ENCODE results near the gene GTF2A2.
"Not testable (repeated sequence)": the region's sequence is repeated elsewhere in the genome, so short reads cannot be mapped to it uniquely, and the experiment has no call there.

Gene GTF2A2

DNA sequence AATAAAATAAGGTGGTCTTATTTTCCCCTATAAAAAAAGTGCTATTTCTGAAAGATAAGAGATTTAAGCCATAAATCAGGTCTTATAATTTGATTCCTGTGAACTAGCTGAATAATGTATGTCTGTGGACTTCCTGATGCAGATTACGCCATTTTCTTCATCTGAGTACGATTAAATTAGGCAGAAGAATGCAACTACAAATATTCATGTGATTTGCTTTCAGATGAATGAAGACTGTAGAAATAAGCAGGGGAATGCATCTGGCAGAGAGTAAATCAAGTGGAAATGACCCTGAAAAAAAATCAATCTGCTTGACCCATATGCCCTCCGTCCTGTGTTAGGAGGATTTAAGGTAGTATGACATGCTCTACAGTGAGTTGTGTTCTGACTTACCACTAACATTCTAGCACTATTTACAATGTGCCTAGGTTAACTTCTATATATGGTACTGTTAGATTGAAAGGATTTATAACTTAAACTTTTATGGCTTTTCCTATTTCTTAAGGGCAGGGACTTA, 17.1 kb upstream of the GTF2A2 start:
- DNase-seq (ENCODE audit: low read depth), result no peak

GRCh38 chr15:59668556-59668955, 11.2 kb upstream of the GTF2A2 start:
- no peak for DNase-seq (ENCODE audit: low read depth)

DNA sequence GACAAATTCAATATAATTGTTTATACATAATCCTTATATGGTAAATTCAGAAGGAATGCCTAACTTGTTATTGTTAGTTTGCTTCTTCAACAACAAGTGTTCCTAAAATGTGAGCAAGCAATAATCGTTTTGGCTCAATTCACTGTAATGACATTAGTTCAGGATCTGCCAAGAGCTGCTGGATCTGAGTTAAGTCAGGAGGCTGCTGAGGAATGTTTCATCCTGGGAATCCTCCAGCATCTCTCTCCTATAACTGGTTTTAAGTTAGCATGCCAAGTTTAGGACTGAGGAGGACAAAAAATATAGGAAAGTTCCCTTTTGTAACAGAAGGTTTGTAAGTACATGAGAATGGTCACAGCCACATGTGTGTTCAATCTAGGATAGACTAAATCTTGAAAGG, 4.9 kb upstream of the GTF2A2 start:
- no peak for DNase-seq (ENCODE audit: low read depth)

DNA sequence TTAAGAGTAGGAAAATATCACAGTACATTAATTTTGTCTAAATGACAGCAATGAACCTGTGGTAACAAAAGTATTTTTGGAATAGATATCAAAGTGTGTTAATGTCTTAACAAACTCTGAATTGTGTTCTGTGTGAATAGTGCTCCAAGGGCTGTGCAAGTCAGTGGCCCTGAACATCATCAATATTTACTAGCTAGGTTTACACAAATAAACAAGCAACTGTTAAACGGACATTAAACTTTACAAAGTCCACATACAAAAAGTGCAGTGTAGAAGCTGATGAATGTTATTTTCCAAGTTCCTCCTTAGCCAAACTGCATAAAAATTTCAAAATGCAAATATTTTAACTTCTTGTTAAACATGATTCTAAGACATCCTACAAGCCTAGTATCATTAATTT, 2.1 kb upstream of the GTF2A2 start:
- DNase-seq (ENCODE audit: low read depth), result no peak

GRCh38 chr15:59657635-59658125, 365 bp upstream of the GTF2A2 start:
- no peak for DNase-seq (ENCODE audit: low read depth)

DNA sequence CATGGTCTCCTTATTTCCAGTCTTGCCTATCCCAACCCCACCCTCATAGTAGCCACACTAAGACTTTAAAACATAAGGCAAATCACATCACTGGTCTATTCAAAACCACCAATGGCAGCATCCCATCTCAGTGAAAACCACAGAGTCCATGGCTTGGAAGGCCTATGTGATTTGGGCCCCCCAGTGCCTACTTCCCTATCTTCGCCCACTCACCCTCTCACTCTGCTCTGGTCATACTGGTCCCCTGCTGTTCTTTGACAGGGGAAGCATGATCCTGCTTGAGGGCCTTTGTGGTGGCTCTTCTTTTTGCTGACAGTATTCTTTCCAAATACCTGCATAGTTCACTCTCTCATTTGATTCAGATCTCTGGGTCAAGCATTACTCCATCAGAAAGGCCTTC, 3.3 kb downstream of the GTF2A2 start:
- no peak for DNase-seq (ENCODE audit: low read depth)

GRCh38 chr15:59649603-59650002, 7.7 kb downstream of the GTF2A2 start:
- no peak for DNase-seq (ENCODE audit: low read depth)

DNA sequence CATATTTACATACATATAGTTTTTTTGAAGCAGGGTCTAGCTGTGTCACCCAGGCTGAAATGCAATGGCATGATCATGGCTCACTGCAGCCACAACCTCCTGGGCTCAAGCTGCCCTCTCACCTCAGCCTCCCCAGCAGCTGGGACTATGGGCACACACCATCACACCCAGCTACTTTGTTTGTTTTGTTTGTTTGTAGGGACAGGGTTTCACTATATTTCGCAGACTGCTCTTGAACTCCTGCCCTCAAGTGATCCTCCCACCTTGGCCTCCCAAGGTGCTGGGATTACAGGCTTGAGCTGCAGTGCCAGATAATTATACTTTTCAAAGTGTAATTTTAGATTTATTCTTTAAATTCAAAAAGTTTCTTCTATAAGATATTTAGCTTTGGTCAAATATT, 10.2 kb downstream of the GTF2A2 start:
- no peak for DNase-seq (ENCODE audit: low read depth)

DNA sequence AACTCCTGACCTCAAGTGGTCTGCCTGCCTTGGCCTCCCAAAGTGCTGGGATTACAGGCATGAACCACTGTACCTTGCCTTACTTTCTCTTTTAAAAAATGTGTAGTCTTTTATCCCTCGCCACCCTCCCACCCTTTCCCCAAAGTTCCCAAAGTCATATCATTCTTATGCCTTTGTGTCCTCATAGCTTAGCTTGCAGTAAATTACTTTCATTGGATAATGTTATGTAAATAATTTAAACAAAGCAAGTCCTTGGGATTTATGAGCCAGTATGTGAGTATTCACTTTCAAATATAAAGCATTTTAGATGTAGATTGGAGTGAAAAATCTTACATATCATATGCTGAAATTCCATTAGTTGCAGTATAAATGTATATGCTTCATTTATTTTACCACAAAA, 11.0 kb downstream of the GTF2A2 start:
- no peak for DNase-seq (ENCODE audit: low read depth)

- not testable (repeated sequence) for DNase-seq (ENCODE audit: low read depth)
Observed at GRCh38 chr15:59645812-59646211, 11.5 kb downstream of the GTF2A2 start.

DNA sequence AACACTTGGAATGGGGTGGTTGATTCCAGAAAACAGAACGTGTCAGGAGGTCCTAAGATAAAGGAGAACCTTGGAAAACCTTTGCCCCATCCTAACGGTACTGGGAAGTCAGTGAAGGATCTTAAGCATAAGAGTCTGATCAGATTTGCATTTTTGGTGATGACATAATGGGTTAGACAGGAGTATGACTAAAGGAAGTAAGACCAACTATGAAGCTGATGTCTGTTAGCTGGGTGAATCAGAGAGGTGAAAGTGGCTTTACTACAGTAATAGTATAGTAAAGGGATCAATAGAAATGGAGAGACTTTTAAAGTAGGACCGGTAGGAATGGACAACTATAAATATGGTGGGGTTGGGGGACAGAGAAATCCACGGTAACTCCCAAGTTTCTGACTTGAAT, 12.6 kb downstream of the GTF2A2 start:
- DNase-seq (ENCODE audit: low read depth), result no peak

GRCh38 chr15:59642351-59642750, 15.0 kb downstream of the GTF2A2 start:
- DNase-seq (ENCODE audit: low read depth), result no peak

- not testable (repeated sequence) for DNase-seq (ENCODE audit: low read depth)
Observed at GRCh38 chr15:59637507-59637906, 19.8 kb downstream of the GTF2A2 start.

- DNase-seq (ENCODE audit: low read depth), result no peak
Observed at GRCh38 chr15:59636184-59636583, 21.1 kb downstream of the GTF2A2 start.

- no peak for DNase-seq (ENCODE audit: low read depth)
Observed at GRCh38 chr15:59632714-59633113, 24.6 kb downstream of the GTF2A2 start.

DNA sequence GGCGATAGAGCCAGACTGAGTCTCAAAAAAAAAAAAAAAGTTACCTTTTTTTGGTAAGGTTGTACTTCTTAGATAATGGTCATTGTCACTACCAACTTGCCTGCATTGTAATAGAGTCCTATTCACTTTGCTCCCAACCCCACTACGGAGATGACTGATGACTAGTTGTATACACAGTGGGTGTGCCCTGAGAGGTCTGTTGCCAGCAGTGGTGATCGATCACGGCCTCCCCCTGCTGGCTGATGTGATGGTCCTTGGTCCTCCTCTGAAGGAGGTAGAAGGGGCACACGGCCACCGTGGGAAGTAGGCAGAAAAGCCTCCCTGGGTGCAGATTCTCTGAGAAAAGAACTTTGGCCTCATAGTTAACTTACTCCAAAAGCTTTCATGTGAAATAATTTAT, 35.0 kb downstream of the GTF2A2 start:
- no peak for DNase-seq (ENCODE audit: low read depth)

DNA sequence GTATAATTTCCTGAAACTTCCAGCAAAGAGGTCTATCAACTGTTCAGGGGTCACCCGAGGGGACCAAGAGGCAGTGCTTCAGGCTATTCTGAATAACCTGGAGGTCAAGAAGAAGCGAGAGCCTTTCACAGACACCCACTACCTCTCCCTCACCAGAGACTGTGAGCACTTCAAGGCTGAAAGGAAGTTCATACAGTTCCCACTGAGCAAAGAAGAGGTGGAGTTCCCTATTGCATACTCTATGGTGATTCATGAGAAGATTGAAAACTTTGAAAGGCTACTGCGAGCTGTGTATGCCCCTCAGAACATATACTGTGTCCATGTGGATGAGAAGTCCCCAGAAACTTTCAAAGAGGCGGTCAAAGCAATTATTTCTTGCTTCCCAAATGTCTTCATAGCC, 38.9 kb downstream of the GTF2A2 start:
- DNase-seq (ENCODE audit: low read depth), result no peak

DNA sequence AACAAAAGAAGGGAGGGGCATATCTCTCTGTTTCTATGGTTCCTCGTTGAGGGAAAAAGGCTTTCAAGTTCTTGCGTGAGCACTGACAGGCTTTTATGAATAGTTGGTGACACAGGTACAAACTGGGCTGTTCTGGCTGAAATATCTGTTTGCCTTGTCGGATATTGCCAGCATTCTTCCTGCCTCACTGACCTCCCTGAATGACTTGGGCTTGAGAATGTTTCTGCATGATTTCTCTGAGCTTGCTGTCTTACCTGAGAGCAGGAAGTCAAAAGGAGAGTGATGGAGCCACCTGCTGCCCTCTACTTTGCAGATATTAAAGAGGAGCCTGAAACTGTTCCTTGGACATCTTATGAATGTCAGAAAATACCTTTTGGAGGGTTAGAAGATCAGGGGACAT, 40.9 kb downstream of the GTF2A2 start:
- DNase-seq (ENCODE audit: low read depth), result no peak

GRCh38 chr15:59615661-59616060, 41.7 kb downstream of the GTF2A2 start:
- no peak for DNase-seq (ENCODE audit: low read depth)

DNA sequence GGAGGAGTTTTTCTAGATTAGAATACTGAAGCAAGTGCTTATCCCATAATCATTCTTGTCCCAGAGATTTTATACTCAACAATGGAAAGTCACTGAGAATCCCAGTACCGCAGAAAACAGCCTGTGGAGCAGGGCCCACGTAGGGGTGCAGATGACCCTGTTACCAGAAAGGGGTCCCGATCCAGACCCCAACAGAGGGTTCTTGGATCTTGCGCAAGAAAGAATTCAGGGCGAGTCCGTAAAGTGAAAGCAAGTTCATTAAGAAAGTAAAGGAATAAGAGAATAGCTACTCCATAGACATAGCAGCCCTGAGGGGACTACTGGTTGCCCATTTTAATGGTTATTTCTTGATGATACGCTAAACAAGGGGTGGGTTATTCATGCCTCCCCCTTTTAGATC, 43.2 kb downstream of the GTF2A2 start:
- DNase-seq (ENCODE audit: low read depth), result no peak

DNA sequence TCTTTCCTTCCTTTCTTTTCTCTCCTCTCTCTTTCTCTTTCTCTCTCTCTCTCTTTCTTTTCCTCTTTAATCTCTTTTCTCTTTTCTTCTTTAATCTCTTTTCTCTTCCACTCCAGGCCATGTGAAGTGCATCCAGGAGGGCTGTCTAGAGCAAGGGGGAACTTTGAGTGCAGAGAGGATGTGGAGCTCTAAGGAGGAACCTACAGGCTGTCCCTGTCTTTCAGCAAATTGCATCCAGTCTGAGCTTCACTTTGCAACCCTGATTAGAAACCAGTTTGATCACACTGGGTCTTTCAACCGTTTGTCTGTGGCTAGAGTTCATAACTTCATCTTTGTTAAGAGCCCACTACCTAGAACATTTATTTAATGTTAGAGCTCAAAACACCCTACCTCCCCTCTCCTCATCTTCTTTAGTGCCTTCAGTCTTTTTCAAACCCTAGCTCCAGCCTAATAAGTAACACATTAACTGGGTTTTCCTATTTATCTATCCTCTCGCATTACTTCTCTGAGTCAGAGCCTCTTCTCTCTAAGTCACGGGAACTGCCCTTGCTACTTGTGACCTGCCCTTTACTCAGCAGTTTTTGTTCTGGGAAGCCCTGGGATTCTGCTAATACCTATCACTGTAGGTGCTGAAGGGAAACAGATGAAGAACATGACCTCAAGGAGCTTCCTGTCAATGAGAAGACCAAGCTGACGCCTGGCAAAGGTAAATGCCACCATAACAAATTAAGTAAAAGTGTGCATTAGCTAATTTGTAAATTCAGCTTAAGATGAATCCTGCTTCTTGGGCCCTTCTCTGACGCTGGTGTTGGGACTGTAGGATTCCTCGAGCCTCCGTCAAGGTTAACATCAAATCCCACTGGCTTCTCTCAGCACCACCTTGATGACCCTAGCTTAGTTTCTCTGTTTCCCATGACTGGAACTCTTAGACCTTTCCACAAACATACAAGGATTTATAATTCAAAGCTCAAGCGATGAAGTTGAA, 45.7 kb downstream of the GTF2A2 start, which contains the start of gene GCNT3:
Gene GCNT3, plus strand, starts transcription at position 508 of the 985 bp plus-strand sequence. CDS start 6,456 bp downstream, outside the sequence.
- DNase-seq (ENCODE audit: low read depth), result no peak

DNA sequence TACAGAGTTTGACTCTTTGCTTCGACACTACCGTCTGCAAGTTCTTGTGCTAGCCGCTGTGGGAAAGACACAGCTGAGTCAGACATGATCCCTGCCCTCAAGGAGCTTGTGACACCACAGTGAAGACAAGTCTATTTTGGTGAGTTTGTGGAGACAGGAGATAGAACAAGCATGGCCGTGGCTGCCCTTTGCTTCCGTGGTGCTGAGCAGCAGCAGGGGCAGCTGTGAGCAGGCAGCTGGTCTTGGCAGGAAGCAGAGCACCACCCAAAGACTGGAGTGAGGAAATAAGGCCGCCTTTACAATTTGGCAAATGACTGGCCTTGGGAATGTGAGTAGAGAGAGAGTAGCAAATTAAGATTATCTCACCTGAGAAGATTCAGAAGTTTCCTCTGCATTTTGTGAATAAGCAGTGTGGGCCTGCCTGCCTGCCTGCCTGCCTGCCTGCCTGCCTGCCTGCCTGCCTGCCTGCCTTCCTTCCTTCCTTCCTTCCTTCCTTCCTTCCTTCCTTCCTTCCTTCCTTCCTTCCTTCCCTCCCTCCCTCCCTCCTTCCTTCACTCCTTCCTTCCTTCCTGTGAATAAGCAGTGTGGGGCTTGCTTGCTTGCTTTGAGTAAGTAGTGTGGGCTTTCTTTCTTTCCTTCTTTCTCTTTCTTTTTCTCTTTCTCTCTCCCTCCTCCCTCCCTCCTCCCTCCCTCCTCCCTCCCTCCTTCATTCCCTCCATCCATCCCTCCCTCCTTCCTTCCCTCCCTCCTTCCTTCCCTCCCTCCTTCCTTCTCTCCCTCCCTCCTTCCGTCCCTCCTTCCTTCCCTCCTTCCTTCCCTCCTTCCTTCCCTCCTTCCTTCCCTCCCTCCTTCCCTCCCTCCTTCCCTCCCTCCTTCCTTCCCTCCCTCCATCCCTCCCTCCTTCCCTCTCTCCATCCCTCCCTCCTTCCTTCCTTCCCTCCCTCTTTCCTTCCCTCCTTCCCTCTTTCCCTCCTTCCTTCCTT, 47.3 kb downstream of the GTF2A2 start:
- no peak for DNase-seq (ENCODE audit: low read depth)
